Erythroblast (primary cell): ENCODE data around the gene ZNF774.

Experiments
- GATA1 ChIP-seq: IDR thresholded peaks from 2 replicates; pipeline ENCODE4 v1.6.1; 2011; ENCODE audit warnings: low read depth, mild to moderate bottlenecking, control low read depth, low read length, moderate library complexity
- POLR2A ChIP-seq: IDR thresholded peaks from 2 replicates; pipeline ENCODE4 v1.6.1; 2011; ENCODE audit warnings: mild to moderate bottlenecking, low read length

- no peak for TF ChIP-seq POLR2A
- TF ChIP-seq GATA1 = no peak
Measured at GRCh38 chr15:90389513-90389912, 37.4 kb downstream of the ZNF774 start.
